Neural cell (in vitro differentiated cells): Measurements from ENCODE around the gene RPL18A. TPM values are rescaled to one million over a fixed set of nuclear protein-coding genes. Genes with fewer than 3 reads are reported as not detected.

Source experiments
- H2AFZ ChIP-seq: fragments of 200-600, 300-800 bp; sonication (generic), shearing (Covaris generic); 2 replicates; pipeline ENCODE4 v1.6.0; 2014; ENCODE audit warnings: low read depth, mild to moderate bottlenecking, antibody characterized with exemption, low read length, moderate library complexity
- H3F3A ChIP-seq: fragments of 200-600 bp; shearing (Covaris generic); 2 replicates; pipeline ENCODE4 v1.6.1; 2016; ENCODE audit warnings: mild to moderate bottlenecking, moderate library complexity, mixed read lengths, antibody characterized with exemption, low read length; ENCODE audit not compliant: insufficient read depth, poor library complexity, severe bottlenecking
- H3K27ac ChIP-seq: fragments of 200-600, 300-800 bp; sonication (generic), shearing (Covaris generic); 2 replicates; pipeline ENCODE4 v1.5.1; 2014; ENCODE audit warnings: mild to moderate bottlenecking, low read length, moderate library complexity
- H3K27me3 ChIP-seq: fragments of 300-800, 200-600 bp; sonication (generic), shearing (Covaris generic); 2 replicates; pipeline ENCODE4 v1.6.0; 2014; ENCODE audit warnings: mild to moderate bottlenecking, low read depth, low read length, moderate library complexity; ENCODE audit not compliant: insufficient read depth
- H3K36me3 ChIP-seq: fragments of 300-800, 200-600 bp; sonication (generic), shearing (Covaris generic); 2 replicates; pipeline ENCODE4 v1.5.1; 2014; ENCODE audit warnings: mild to moderate bottlenecking, antibody characterized with exemption, low read length, moderate library complexity; ENCODE audit not compliant: insufficient read depth
- H3K4me2 ChIP-seq: fragments of 300-800, 200-600 bp; sonication (generic), shearing (Covaris generic); 2 replicates; pipeline ENCODE4 v1.6.0; 2014; ENCODE audit warnings: mild to moderate bottlenecking, low read length
- H3K4me3 ChIP-seq: fragments of 300-800, 200-600 bp; sonication (generic), shearing (Covaris generic); 2 replicates; pipeline ENCODE4 v1.5.1; 2014; ENCODE audit warnings: mild to moderate bottlenecking, low read length, moderate library complexity
- H3K79me2 ChIP-seq: fragments of 200-600 bp; shearing (Covaris generic); replicated peaks from 2 replicates; pipeline ENCODE4 v1.6.0; 2014; ENCODE audit warnings: mild to moderate bottlenecking, low read length, moderate library complexity; ENCODE audit not compliant: insufficient read depth
- H3K9ac ChIP-seq: fragments of 300-800, 200-600 bp; sonication (generic), shearing (Covaris generic); 2 replicates; pipeline ENCODE4 v1.6.1; 2016; ENCODE audit warnings: mild to moderate bottlenecking, low read length, mixed read lengths
- H3K9me2 ChIP-seq: fragments of 200-600 bp; shearing (Covaris generic); 2 replicates; pipeline ENCODE4 v1.6.1; 2016; ENCODE audit warnings: mild to moderate bottlenecking, low read length, mixed read lengths; ENCODE audit not compliant: insufficient read depth
- H3K9me3 ChIP-seq: fragments of 200-600, 300-800 bp; sonication (generic), shearing (Covaris generic); 2 replicates; pipeline ENCODE4 v1.6.1; 2016; ENCODE audit warnings: mild to moderate bottlenecking, mixed run types, low read length, moderate library complexity, mixed read lengths
- H4K20me1 ChIP-seq: fragments of 200-600 bp; shearing (Covaris generic); 2 replicates; pipeline ENCODE4 v1.6.1; 2016; ENCODE audit warnings: mild to moderate bottlenecking, mixed run types; ENCODE audit not compliant: insufficient read depth
- EP300 ChIP-seq: fragments of 450-650 bp; conservative IDR thresholded peaks from 2 replicates; pipeline ENCODE4 v1.6.1; 2014; ENCODE audit warnings: antibody characterized with exemption, mild to moderate bottlenecking, moderate library complexity; ENCODE audit not compliant: poor library complexity, severe bottlenecking
- EZH2 ChIP-seq: fragments of 200-600, 300-800 bp; shearing (Covaris generic), sonication (generic); IDR thresholded peaks from 2 replicates; pipeline ENCODE4 v1.6.1; 2014; ENCODE audit warnings: antibody characterized with exemption, low read length, borderline replicate concordance, mild to moderate bottlenecking; ENCODE audit not compliant: insufficient read depth, poor library complexity, severe bottlenecking
- MXI1 ChIP-seq: fragments of 450-650 bp; conservative IDR thresholded peaks from 2 replicates; pipeline ENCODE4 v1.6.1; 2014; ENCODE audit warnings: antibody characterized with exemption, mild to moderate bottlenecking; ENCODE audit not compliant: poor library complexity, severe bottlenecking
- POLR2AphosphoS5 ChIP-seq: IDR thresholded peaks from 2 replicates; pipeline ENCODE4 v1.6.1; 2012
- RAD21 ChIP-seq: fragments of 450-650 bp; conservative IDR thresholded peaks from 2 replicates; pipeline ENCODE4 v1.6.1; 2014; ENCODE audit warnings: antibody characterized with exemption, mild to moderate bottlenecking, moderate library complexity
- SMC3 ChIP-seq: fragments of 450-650 bp; conservative IDR thresholded peaks from 2 replicates; pipeline ENCODE4 v1.6.1; 2014; ENCODE audit warnings: antibody characterized with exemption, mild to moderate bottlenecking, moderate library complexity; ENCODE audit not compliant: poor library complexity
- TAF1 ChIP-seq: IDR thresholded peaks from 2 replicates; pipeline ENCODE4 v1.6.1; 2012; ENCODE audit warnings: low read depth
- polyA plus RNA-seq: library from polyadenylated mRNA; depleted of rRNA; stranded (reverse); fragments of >200 nt; gene quantifications from 2 replicates; pipeline ENCODE4 v1.2.3, GENCODE V29; 2014
- TF ChIP-seq, protein P1 (sequence below): fragments of 450-650 bp; IDR thresholded peaks from 2 replicates; pipeline ENCODE4 v1.5.1; 2014; ENCODE audit warnings: antibody characterized with exemption, mild to moderate bottlenecking, moderate library complexity; ENCODE audit not compliant: poor library complexity, severe bottlenecking
- TF ChIP-seq, protein P2 (sequence below): IDR thresholded peaks from 2 replicates; pipeline ENCODE4 v1.6.1; 2012; ENCODE audit warnings: borderline replicate concordance

Gene RPL18A
- polyA plus RNA-seq, 1 donor from 2014 or later = 681 TPM

DNA sequence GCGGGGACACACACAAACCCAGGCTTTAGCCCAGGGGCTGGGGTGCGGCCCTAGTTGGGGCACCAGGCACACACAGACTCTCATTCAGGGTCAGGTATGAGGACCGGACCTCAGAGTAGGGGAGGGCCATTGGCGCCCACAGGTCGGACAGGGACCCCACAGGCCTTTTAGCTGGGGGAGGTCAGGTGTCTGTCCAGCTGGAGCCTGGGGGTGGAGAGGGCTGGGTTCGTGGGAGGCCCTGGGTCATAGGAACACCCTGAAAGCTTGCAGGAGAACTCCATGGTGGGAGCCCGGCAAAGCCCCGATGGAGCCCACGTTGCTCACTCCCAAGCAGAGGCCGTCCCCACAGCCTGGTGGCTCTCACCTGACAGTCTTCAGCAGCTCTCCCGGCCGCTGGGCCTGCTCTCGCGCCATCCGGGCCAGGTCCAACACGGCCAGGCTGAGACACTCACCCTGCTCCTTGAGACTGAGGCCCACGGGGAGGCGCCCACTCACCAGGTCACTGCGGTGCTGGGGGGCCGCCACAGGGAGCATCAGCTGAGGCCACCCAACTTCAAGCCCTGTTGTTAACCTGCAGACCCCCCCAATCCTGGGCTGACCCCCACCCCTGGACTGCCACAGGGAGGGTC is 16.9 kb upstream of the RPL18A start:
- Histone ChIP-seq H4K20me1 (no peaks in the 10 kb centered on the region), H3K9me3 (no peaks in the 10 kb centered on the region), H2AFZ (no peak overlapping the region), H3K27ac (no peak overlapping the region), H3K79me2 (no peaks in the 10 kb centered on the region), H3K4me3 (no peak overlapping the region), H3K36me3 (no peaks in the 10 kb centered on the region), H3K9me2 (no peaks in the 10 kb centered on the region), H3F3A (no peaks in the 10 kb centered on the region), H3K27me3 (peaks cover 14% of the 10 kb centered on the region), H3K9ac (no peak overlapping the region), H3K4me2 (no peak overlapping the region)
- TF ChIP-seq, protein P1, sequence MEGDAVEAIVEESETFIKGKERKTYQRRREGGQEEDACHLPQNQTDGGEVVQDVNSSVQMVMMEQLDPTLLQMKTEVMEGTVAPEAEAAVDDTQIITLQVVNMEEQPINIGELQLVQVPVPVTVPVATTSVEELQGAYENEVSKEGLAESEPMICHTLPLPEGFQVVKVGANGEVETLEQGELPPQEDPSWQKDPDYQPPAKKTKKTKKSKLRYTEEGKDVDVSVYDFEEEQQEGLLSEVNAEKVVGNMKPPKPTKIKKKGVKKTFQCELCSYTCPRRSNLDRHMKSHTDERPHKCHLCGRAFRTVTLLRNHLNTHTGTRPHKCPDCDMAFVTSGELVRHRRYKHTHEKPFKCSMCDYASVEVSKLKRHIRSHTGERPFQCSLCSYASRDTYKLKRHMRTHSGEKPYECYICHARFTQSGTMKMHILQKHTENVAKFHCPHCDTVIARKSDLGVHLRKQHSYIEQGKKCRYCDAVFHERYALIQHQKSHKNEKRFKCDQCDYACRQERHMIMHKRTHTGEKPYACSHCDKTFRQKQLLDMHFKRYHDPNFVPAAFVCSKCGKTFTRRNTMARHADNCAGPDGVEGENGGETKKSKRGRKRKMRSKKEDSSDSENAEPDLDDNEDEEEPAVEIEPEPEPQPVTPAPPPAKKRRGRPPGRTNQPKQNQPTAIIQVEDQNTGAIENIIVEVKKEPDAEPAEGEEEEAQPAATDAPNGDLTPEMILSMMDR = no peak
- TF ChIP-seq, protein P2, sequence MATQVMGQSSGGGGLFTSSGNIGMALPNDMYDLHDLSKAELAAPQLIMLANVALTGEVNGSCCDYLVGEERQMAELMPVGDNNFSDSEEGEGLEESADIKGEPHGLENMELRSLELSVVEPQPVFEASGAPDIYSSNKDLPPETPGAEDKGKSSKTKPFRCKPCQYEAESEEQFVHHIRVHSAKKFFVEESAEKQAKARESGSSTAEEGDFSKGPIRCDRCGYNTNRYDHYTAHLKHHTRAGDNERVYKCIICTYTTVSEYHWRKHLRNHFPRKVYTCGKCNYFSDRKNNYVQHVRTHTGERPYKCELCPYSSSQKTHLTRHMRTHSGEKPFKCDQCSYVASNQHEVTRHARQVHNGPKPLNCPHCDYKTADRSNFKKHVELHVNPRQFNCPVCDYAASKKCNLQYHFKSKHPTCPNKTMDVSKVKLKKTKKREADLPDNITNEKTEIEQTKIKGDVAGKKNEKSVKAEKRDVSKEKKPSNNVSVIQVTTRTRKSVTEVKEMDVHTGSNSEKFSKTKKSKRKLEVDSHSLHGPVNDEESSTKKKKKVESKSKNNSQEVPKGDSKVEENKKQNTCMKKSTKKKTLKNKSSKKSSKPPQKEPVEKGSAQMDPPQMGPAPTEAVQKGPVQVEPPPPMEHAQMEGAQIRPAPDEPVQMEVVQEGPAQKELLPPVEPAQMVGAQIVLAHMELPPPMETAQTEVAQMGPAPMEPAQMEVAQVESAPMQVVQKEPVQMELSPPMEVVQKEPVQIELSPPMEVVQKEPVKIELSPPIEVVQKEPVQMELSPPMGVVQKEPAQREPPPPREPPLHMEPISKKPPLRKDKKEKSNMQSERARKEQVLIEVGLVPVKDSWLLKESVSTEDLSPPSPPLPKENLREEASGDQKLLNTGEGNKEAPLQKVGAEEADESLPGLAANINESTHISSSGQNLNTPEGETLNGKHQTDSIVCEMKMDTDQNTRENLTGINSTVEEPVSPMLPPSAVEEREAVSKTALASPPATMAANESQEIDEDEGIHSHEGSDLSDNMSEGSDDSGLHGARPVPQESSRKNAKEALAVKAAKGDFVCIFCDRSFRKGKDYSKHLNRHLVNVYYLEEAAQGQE = no peak
- TF ChIP-seq MXI1 (no peak), SMC3 (no peak), RAD21 (no peak), EP300 (no peak), POLR2AphosphoS5 (no peak), TAF1 (no peak), EZH2 (no peak)

DNA sequence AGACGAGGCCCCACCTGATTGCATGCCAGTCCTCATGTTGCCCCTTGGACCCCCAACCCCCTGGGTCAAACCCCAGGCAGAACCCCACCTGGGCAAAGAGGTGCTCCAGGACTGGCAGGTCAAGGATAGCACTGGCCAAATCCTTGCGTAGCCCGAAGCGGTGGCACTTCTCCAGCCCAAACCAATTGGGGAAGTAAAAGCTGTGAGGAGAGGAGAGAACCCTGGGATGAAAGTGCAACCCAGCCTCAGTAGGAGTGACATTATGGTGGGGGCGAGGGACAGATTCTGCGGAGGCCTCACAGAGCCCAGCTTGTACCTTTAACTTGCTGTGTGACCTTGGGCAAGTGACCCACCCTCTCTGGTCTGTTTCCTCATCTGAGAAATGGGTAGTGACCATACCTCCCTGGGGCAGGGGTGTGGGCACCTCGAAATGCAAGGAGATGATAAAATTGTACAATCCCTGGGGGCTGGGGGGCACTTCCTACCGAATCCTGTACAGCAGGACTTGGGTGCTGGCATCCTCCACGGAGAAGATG is 16.4 kb upstream of the RPL18A start:
- Histone ChIP-seq H3K4me3 (no peak overlapping the region), H3K9me3 (no peaks in the 10 kb centered on the region), H2AFZ (no peak overlapping the region), H3K79me2 (no peaks in the 10 kb centered on the region), H3K9ac (no peak overlapping the region), H4K20me1 (no peaks in the 10 kb centered on the region), H3K27ac (no peak overlapping the region), H3K9me2 (no peaks in the 10 kb centered on the region), H3K4me2 (no peak overlapping the region), H3K36me3 (no peaks in the 10 kb centered on the region), H3K27me3 (peaks cover 14% of the 10 kb centered on the region), H3F3A (no peaks in the 10 kb centered on the region)
- TF ChIP-seq, protein P2 = no peak
